ENCODE results near the gene ASAP2.

ASAP2 gene

GRCh38 chr2:9168821-9169221 is 37.8 kb upstream of the ASAP2 start:
- Histone ChIP-seq H3K27me3 (ENCODE audit: control insufficient read depth, insufficient read depth, low read length) (no peaks in the 10 kb centered on the region), H3K4me3 (ENCODE audit: low read length) (no peak overlapping the region), H3K4me1 (ENCODE audit: control insufficient read depth, low read depth, low read length) (peaks cover 9% of the 10 kb centered on the region), H3K36me3 (ENCODE audit: control insufficient read depth, low read depth, low read length) (no peaks in the 10 kb centered on the region), H3K9ac (ENCODE audit: low read length) (no peak overlapping the region), H3K9me3 (ENCODE audit: control insufficient read depth, low read depth, low read length) (no peaks in the 10 kb centered on the region), H3K27ac (ENCODE audit: low read length) (no peak overlapping the region)

GRCh38 chr2:9169349-9170107 is 37.1 kb upstream of the ASAP2 start:
- Histone ChIP-seq H3K27ac (ENCODE audit: low read length) (no peak overlapping the region), H3K4me3 (ENCODE audit: low read length) (no peak overlapping the region), H3K9me3 (ENCODE audit: control insufficient read depth, low read depth, low read length) (no peaks in the 10 kb centered on the region), H3K4me1 (ENCODE audit: control insufficient read depth, low read depth, low read length) (peaks cover 9% of the 10 kb centered on the region), H3K27me3 (ENCODE audit: control insufficient read depth, insufficient read depth, low read length) (no peaks in the 10 kb centered on the region), H3K36me3 (ENCODE audit: control insufficient read depth, low read depth, low read length) (no peaks in the 10 kb centered on the region), H3K9ac (ENCODE audit: low read length) (no peak overlapping the region)

GRCh38 chr2:9170458-9171130 is 36.0 kb upstream of the ASAP2 start:
- H3K9ac ChIP-seq (ENCODE audit: low read length): no peak overlapping the region
- no peak overlapping the region for H3K27ac ChIP-seq (ENCODE audit: low read length)
- no peak overlapping the region for H3K4me3 ChIP-seq (ENCODE audit: low read length)
- H3K27me3 ChIP-seq (ENCODE audit: control insufficient read depth, insufficient read depth, low read length): no peaks in the 10 kb centered on the region
- H3K4me1 ChIP-seq (ENCODE audit: control insufficient read depth, low read depth, low read length): peaks cover 13% of the 10 kb centered on the region
- no peaks in the 10 kb centered on the region for H3K9me3 ChIP-seq (ENCODE audit: control insufficient read depth, low read depth, low read length)
- no peaks in the 10 kb centered on the region for H3K36me3 ChIP-seq (ENCODE audit: control insufficient read depth, low read depth, low read length)

- no peak overlapping the region for H3K4me3 ChIP-seq (ENCODE audit: low read length)
- no peak overlapping the region for H3K27ac ChIP-seq (ENCODE audit: low read length)
Measured at GRCh38 chr2:9174771-9175437, 31.7 kb upstream of the ASAP2 start.

GRCh38 chr2:9178110-9178903 is 28.3 kb upstream of the ASAP2 start:
- Histone ChIP-seq H3K27me3 (ENCODE audit: control insufficient read depth, insufficient read depth, low read length) (no peaks in the 10 kb centered on the region), H3K4me3 (ENCODE audit: low read length) (no peak overlapping the region), H3K9me3 (ENCODE audit: control insufficient read depth, low read depth, low read length) (no peaks in the 10 kb centered on the region), H3K9ac (ENCODE audit: low read length) (no peak overlapping the region), H3K27ac (ENCODE audit: low read length) (no peak overlapping the region), H3K36me3 (ENCODE audit: control insufficient read depth, low read depth, low read length) (no peaks in the 10 kb centered on the region), H3K4me1 (ENCODE audit: control insufficient read depth, low read depth, low read length) (peaks cover 8% of the 10 kb centered on the region)

More at GRCh38 chr2:9174771-9175437, 31.7 kb upstream of the ASAP2 start:
- peaks cover 17% of the 10 kb centered on the region for H3K4me1 ChIP-seq (ENCODE audit: control insufficient read depth, low read depth, low read length)
- no peaks in the 10 kb centered on the region for H3K36me3 ChIP-seq (ENCODE audit: control insufficient read depth, low read depth, low read length)
- no peaks in the 10 kb centered on the region for H3K9me3 ChIP-seq (ENCODE audit: control insufficient read depth, low read depth, low read length)
- no peak overlapping the region for H3K9ac ChIP-seq (ENCODE audit: low read length)
- H3K27me3 ChIP-seq (ENCODE audit: control insufficient read depth, insufficient read depth, low read length): no peaks in the 10 kb centered on the region

- Histone ChIP-seq H3K9me3 (ENCODE audit: control insufficient read depth, low read depth, low read length) (no peaks in the 10 kb centered on the region), H3K4me1 (ENCODE audit: control insufficient read depth, low read depth, low read length) (peaks cover 8% of the 10 kb centered on the region), H3K36me3 (ENCODE audit: control insufficient read depth, low read depth, low read length) (no peaks in the 10 kb centered on the region), H3K4me3 (ENCODE audit: low read length) (no peak overlapping the region), H3K9ac (ENCODE audit: low read length) (no peak overlapping the region), H3K27ac (ENCODE audit: low read length) (no peak overlapping the region), H3K27me3 (ENCODE audit: control insufficient read depth, insufficient read depth, low read length) (no peaks in the 10 kb centered on the region)
Measured at GRCh38 chr2:9178904-9179571, 27.6 kb upstream of the ASAP2 start.

- Histone ChIP-seq H3K4me3 (ENCODE audit: low read length) (no peak overlapping the region), H3K27me3 (ENCODE audit: control insufficient read depth, insufficient read depth, low read length) (no peaks in the 10 kb centered on the region), H3K36me3 (ENCODE audit: control insufficient read depth, low read depth, low read length) (no peaks in the 10 kb centered on the region), H3K4me1 (ENCODE audit: control insufficient read depth, low read depth, low read length) (peaks cover 8% of the 10 kb centered on the region), H3K9me3 (ENCODE audit: control insufficient read depth, low read depth, low read length) (no peaks in the 10 kb centered on the region), H3K9ac (ENCODE audit: low read length) (no peak overlapping the region), H3K27ac (ENCODE audit: low read length) (no peak overlapping the region)
Measured at GRCh38 chr2:9179572-9180201, 26.9 kb upstream of the ASAP2 start.

GRCh38 chr2:9184361-9184760 is 22.3 kb upstream of the ASAP2 start:
- Histone ChIP-seq H3K4me3 (ENCODE audit: low read length) (no peak overlapping the region), H3K9ac (ENCODE audit: low read length) (no peak overlapping the region), H3K36me3 (ENCODE audit: control insufficient read depth, low read depth, low read length) (no peaks in the 10 kb centered on the region), H3K4me1 (ENCODE audit: control insufficient read depth, low read depth, low read length) (no peaks in the 10 kb centered on the region), H3K27me3 (ENCODE audit: control insufficient read depth, insufficient read depth, low read length) (no peaks in the 10 kb centered on the region), H3K9me3 (ENCODE audit: control insufficient read depth, low read depth, low read length) (no peaks in the 10 kb centered on the region), H3K27ac (ENCODE audit: low read length) (no peak overlapping the region)

- Histone ChIP-seq H3K4me3 (ENCODE audit: low read length) (no peak overlapping the region), H3K4me1 (ENCODE audit: control insufficient read depth, low read depth, low read length) (no peaks in the 10 kb centered on the region)
Measured at GRCh38 chr2:9187620-9188214, 18.9 kb upstream of the ASAP2 start.

GRCh38 chr2:9188823-9189222 is 17.8 kb upstream of the ASAP2 start:
- Histone ChIP-seq H3K36me3 (ENCODE audit: control insufficient read depth, low read depth, low read length) (no peaks in the 10 kb centered on the region), H3K9ac (ENCODE audit: low read length) (no peak overlapping the region), H3K4me3 (ENCODE audit: low read length) (no peak overlapping the region), H3K9me3 (ENCODE audit: control insufficient read depth, low read depth, low read length) (no peaks in the 10 kb centered on the region), H3K27ac (ENCODE audit: low read length) (no peak overlapping the region), H3K27me3 (ENCODE audit: control insufficient read depth, insufficient read depth, low read length) (no peaks in the 10 kb centered on the region), H3K4me1 (ENCODE audit: control insufficient read depth, low read depth, low read length) (no peaks in the 10 kb centered on the region)

More at GRCh38 chr2:9187620-9188214, 18.9 kb upstream of the ASAP2 start:
- Histone ChIP-seq H3K27me3 (ENCODE audit: control insufficient read depth, insufficient read depth, low read length) (no peaks in the 10 kb centered on the region), H3K9me3 (ENCODE audit: control insufficient read depth, low read depth, low read length) (no peaks in the 10 kb centered on the region), H3K9ac (ENCODE audit: low read length) (no peak overlapping the region), H3K36me3 (ENCODE audit: control insufficient read depth, low read depth, low read length) (no peaks in the 10 kb centered on the region), H3K27ac (ENCODE audit: low read length) (no peak overlapping the region)

Measured in iPS-18a (cell line).